ENCODE measurements around the gene CAPNS1. TPM values are rescaled to one million over a fixed set of nuclear protein-coding genes. Genes with fewer than 3 reads are reported as not detected.

Gene CAPNS1
- total and polyA plus RNA-seq, 12 donors: 745 to 1,095 (median 894) TPM

DNA sequence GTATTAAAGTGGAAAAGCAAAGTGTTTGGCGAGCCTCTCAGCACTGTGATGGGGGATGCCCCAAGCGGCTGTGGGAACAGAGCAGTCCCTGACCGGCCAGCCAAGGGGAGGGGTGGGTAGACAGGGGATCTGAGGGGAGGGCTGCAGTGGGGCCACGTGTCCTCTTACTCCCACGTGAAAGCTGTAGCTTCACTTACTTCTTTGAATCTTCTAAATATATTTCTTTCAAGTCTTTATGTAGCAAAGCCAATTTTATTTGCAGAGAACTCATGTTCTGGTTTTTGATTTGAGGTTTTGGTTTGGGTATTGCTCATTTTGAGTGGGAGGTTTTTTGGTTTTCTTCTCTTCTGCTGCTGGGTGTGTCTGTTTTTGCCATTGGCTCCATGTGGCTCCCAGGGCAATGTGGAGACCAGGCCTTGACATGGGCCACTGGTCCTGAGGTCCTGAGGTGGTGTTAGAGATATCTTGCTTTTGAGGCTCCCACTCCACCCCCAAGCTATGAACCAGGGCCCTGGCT is 46.7 kb upstream of the CAPNS1 start:
- peaks cover 0 to 20% (median 6%) of the 10 kb centered on the region in 9 donors for H3K4me1 ChIP-seq
- 76 to 77% methylated on average over 5 of the region's 5 CpGs for WGBS, 2 donors
- H3K4me3 ChIP-seq: no peak overlapping the region
- DNase-seq (no peak), ATAC-seq (peak in 2 of 8 donors; percentile 18 to 26)
- no peaks in the 10 kb centered on the region for H3K9me3 ChIP-seq
- peaks cover 0 to 48% (median 0%) of the 10 kb centered on the region in 9 donors for H3K36me3 ChIP-seq
- no peaks in the 10 kb centered on the region for H3K27me3 ChIP-seq
- TF ChIP-seq, protein P1, sequence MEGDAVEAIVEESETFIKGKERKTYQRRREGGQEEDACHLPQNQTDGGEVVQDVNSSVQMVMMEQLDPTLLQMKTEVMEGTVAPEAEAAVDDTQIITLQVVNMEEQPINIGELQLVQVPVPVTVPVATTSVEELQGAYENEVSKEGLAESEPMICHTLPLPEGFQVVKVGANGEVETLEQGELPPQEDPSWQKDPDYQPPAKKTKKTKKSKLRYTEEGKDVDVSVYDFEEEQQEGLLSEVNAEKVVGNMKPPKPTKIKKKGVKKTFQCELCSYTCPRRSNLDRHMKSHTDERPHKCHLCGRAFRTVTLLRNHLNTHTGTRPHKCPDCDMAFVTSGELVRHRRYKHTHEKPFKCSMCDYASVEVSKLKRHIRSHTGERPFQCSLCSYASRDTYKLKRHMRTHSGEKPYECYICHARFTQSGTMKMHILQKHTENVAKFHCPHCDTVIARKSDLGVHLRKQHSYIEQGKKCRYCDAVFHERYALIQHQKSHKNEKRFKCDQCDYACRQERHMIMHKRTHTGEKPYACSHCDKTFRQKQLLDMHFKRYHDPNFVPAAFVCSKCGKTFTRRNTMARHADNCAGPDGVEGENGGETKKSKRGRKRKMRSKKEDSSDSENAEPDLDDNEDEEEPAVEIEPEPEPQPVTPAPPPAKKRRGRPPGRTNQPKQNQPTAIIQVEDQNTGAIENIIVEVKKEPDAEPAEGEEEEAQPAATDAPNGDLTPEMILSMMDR (IDR thresholded peaks at IDR 0.05): no peak
- peak overlapping the region in 8 of 10 donors; percentile 20 to 76 (median 64) for H3K27ac ChIP-seq
- intact Hi-C loops (cut with DNase I): no loop called here

DNA sequence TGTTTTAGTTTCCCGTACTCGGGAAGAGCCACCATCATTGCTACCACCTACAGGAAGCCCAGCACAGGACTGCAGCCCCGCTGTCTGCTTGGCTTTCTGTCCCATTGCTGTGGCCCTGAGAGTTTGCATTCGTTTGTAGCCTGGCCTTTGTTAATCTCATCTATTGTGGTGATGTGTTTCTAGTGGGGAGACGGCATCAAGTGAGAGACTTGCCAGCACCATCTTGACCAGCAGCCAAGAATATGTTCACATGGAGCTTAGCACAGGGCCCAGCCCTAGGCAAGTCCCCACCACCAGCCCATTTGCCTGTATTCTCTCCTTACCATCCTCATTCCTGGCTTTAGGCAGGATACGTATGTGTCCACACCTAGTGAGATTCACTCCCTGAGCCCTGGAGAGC is 46.2 kb upstream of the CAPNS1 start:
- Histone ChIP-seq H3K36me3 (peaks cover 0 to 45% (median 0%) of the 10 kb centered on the region in 9 donors), H3K4me3 (no peak overlapping the region), H3K9me3 (no peaks in the 10 kb centered on the region), H3K27ac (peak overlapping the region in 9 of 10 donors; percentile 20 to 76 (median 62)), H3K4me1 (peaks cover 0 to 20% (median 6%) of the 10 kb centered on the region in 9 donors), H3K27me3 (no peaks in the 10 kb centered on the region)
- ATAC-seq (peak; percentile 58 to 92 (median 84)), DNase-seq (peak in 1 of 2 donors; percentile 54)
- WGBS, 2 donors: 29 to 70% methylated on average over 6 of the region's 6 CpGs
- TF ChIP-seq, protein P1 (IDR thresholded peaks at IDR 0.05): no peak
- intact Hi-C loops (cut with DNase I): no loop called here

DNA sequence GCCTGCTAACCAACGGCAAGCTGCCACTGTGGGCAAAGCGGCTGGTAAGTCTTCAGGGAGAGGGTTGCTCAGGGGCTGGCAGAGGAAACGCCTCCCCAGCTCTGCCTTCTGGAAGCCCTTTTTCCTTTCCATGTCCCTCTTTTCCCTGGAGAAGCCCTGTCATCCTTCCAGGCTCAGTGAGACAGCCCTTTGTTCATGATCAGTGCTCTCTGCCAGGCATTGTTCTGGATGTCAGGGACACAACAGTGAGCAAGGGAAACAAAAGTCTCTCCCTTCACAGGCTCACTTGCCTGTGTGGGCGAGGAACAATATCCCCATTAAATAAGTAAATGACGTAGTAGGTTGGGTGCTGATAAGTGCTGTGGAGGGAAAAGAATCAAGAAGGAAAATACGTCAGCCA is 42.8 kb upstream of the CAPNS1 start:
- no peak for ATAC-seq
- peaks cover 0 to 40% (median 24%) of the 10 kb centered on the region in 9 donors for H3K4me1 ChIP-seq
- DNase-seq: no peak
- H3K9me3 ChIP-seq: no peaks in the 10 kb centered on the region
- intact Hi-C loops (cut with DNase I): loop anchor here in 1 of 10 donors (5.0 kb wide), 1 partner anchor 40 kb away; no protein-coding TSS in a partner anchor
- peaks cover 0 to 39% (median 0%) of the 10 kb centered on the region in 9 donors for H3K36me3 ChIP-seq
- peak overlapping the region in 7 of 10 donors; percentile 9 to 63 (median 39) for H3K27ac ChIP-seq
- no peaks in the 10 kb centered on the region for H3K27me3 ChIP-seq
- WGBS, 2 donors: 63 to 69% methylated on average over 6 of the region's 6 CpGs
- H3K4me3 ChIP-seq: no peak overlapping the region
- TF ChIP-seq, protein P1 (IDR thresholded peaks at IDR 0.05): no peak

DNA sequence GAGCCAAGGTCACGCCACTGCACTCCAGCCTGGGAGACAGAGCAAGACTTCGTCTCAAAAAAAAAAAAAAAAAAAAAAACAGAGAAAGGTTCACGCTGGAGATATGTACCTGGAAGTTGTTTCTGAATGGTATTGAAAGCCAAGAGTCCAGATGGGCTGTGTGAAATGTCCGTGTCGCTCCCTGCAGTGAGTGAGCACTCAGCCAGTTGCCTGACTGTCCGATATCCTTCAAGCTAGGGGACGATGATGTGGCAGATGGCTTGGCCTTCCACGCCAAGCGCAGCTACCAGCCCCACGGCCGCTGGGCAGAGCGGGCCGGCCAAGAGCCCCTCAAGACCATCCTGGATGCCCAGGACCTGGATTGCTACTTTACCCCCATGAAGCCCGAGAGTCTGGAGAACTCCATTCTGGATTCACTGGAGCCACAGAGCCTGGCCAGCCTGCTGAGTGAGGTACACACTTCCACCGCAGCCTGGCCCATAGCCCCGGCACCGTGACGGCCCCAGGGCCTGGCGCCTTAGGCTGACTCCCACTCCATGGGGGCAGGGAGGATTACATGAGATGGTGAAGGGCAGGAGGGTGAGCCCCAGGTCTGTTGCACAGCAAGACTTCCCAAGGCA is 40.6 kb upstream of the CAPNS1 start:
- TF ChIP-seq, protein P1 (IDR thresholded peaks at IDR 0.05): no peak
- intact Hi-C loops (cut with DNase I): loop anchor here in 1 of 10 donors (5.0 kb wide), 1 partner anchor 42 kb away; no protein-coding TSS in a partner anchor
- Histone ChIP-seq H3K9me3 (no peaks in the 10 kb centered on the region), H3K27me3 (no peaks in the 10 kb centered on the region), H3K27ac (peak overlapping the region in 9 of 10 donors; percentile 50 to 94 (median 78)), H3K4me1 (peaks cover 0 to 33% (median 24%) of the 10 kb centered on the region in 9 donors), H3K4me3 (peak overlapping the region in 2 of 10 donors; percentile 5 to 13), H3K36me3 (peaks cover 0 to 45% (median 0%) of the 10 kb centered on the region in 9 donors)
- ATAC-seq (peak in 5 of 8 donors; percentile 7 to 27 (median 23)), DNase-seq (no peak)
- WGBS, 2 donors: 70 to 75% methylated on average over 19 of the region's 19 CpGs
